ENCODE measurements around the gene PPP1R3E.
"Not testable (repeated sequence)": the region's sequence is repeated elsewhere in the genome, so short reads cannot be mapped to it uniquely, and the experiment has no call there.

DNA sequence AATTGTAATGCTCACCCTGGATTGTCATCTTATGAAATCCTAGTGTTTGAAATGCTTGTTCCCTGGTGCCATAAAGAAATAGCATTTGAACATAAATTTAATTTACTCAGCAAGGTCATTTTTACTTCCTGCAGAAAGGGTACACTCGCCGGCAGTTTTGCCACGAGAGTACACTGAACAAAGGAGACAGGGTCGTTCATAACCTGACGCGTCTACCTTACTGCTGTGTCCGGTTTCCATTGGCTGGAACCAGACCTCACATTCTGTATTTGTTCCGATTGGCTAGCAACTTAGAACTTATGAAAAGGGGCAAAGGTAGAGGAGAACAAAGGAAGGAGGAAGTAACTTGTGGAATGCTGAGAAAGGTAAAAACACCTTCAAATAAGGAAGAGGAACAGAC, 41.8 kb downstream of the PPP1R3E start:
- TF ChIP-seq CTCF, POLR2A (IDR thresholded peaks at IDR 0.05): not testable (repeated sequence)

All from body of pancreas (tissue), 4 donors.